AG04449 (cell line): Measurements from ENCODE around the gene ZBTB18.
A peak's percentile ranks its signal among the peaks of the same experiment; 100 is the strongest.

Experiments used
- CTCF ChIA-PET: fragments of 350-600 bp; formaldehyde crosslinking; extraction: SDS; loops from one replicate; lab custom pipeline; 2021; ENCODE audit warnings: antibody characterized with exemption; lab: Yijun Ruan, JAX
- POLR2A ChIA-PET: fragments of 400-600, 350-600 bp; formaldehyde crosslinking; extraction: SDS; loops from one replicate; lab custom pipeline; 2020; ENCODE audit warnings: antibody characterized with exemption, inconsistent platforms; lab: Yijun Ruan, JAX
- DNase-seq: peaks from one replicate; pipeline ENCODE4 v3.0.0-alpha.2; 2010; ENCODE audit warnings: low read depth, low spot score
- H3K4me3 ChIP-seq: 2 replicates; pipeline ENCODE4 v1.5.1; 2011; ENCODE audit warnings: low read depth, mild to moderate bottlenecking, control low read depth, low read length
- TF ChIP-seq, protein P1 (sequence below): IDR thresholded peaks from one replicate; pipeline ENCODE4 v1.5.1; 2011; ENCODE audit warnings: mild to moderate bottlenecking, moderate library complexity, low read length, control low read depth, inconsistent platforms; ENCODE audit not compliant: insufficient read depth; ENCODE audit errors: missing control alignments

Gene ZBTB18

DNA sequence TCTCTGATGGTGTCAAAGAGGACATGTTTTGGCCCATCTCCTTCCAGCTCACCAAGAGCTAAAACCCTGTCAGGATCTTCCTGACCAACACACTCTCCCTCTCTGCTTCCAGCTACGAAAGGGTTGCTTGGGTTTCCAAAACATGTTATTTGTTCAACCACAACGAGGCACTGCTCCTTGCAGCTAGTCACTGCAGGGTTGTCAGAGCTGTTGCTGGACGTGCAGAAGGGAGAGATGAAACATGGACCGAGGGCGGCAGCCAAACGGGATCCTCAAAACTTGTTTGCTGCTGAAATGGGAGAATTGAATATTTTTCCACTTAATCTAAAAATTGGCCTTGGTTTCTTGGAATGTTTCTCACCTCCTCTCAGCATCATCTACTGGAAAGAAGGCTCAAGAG is 12.4 kb downstream of the ZBTB18 start:
- TF ChIP-seq, protein P1, sequence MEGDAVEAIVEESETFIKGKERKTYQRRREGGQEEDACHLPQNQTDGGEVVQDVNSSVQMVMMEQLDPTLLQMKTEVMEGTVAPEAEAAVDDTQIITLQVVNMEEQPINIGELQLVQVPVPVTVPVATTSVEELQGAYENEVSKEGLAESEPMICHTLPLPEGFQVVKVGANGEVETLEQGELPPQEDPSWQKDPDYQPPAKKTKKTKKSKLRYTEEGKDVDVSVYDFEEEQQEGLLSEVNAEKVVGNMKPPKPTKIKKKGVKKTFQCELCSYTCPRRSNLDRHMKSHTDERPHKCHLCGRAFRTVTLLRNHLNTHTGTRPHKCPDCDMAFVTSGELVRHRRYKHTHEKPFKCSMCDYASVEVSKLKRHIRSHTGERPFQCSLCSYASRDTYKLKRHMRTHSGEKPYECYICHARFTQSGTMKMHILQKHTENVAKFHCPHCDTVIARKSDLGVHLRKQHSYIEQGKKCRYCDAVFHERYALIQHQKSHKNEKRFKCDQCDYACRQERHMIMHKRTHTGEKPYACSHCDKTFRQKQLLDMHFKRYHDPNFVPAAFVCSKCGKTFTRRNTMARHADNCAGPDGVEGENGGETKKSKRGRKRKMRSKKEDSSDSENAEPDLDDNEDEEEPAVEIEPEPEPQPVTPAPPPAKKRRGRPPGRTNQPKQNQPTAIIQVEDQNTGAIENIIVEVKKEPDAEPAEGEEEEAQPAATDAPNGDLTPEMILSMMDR = no peak
- H3K4me3 ChIP-seq = no peak overlapping the region
- no peak for DNase-seq
- ChIA-PET POLR2A (no interaction called here), CTCF (interaction anchor here (0.6 to 1.8 kb wide), 4 partner anchors 11 to 719 kb away, joined by 3 to 5 read pairs (median 4); no protein-coding TSS in a partner anchor)

DNA sequence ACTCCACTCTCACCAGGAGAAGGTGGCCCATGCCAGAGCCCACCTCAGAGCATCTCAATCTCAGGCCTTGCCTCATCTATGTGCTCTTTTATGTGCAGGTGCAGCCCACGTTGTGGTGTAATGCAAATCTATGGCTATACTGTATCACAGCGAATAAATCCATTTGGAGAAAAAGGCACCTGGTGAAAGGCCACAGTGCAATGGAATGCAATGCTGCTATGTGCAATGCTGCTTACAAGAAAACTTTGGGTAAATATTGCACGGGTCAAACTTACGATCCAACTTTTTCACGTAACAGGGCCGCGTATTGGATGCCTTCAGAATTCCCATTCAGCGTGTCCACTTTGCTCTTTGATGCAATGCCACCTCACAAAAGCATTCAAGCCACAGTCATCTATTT is 13.5 kb downstream of the ZBTB18 start:
- POLR2A ChIA-PET = no interaction called here

DNA sequence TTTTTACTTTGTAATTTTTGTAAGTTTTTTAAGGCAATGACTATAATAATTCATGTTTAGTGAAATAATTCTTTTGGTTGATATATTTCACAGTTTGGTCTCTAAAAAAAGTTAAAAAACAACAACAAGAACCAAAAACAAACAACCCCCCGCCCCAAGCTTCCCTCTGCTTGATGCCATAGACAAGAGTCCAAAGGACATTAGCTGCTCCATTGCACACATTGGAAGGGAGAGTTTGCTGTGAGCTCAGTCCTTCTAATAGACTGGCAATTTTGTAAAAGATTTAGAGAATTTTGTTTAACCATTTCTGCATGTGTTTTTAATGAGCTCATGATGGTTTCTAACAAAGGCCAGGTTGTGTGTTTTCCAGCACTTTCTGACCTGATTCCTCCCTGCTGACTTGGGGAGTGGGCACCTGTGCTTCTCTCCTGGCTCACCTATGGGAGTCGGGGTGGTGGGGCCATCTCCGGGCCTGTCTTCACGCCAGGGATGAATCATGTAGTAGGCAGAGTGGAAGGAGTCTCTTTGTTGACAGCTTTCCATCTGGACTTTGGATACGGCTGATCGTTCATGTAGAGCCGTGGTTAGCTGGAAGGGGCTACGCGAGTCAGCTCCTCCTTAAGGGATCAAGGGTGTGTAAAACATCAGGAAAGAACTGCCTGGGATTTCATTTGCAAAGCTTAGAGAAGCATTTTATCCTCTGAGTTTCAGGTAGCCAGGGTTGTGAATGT is 14.1 kb downstream of the ZBTB18 start:
- no peak for DNase-seq
- no peak overlapping the region for H3K4me3 ChIP-seq
- POLR2A ChIA-PET = interaction anchor here (0.6 to 1.6 kb wide), 4 partner anchors 16 to 134 kb away, joined by 3 to 5 read pairs (median 4); no protein-coding TSS in a partner anchor
- TF ChIP-seq, protein P1 = no peak
- CTCF ChIA-PET = interaction anchor here (1.2 to 1.6 kb wide), 5 partner anchors 10 to 208 kb away, joined by 3 to 7 read pairs (median 3); no protein-coding TSS in a partner anchor

More for the DNA sequence above, 13.5 kb downstream of the ZBTB18 start:
- no peak for DNase-seq
- TF ChIP-seq, protein P1 = no peak
- no peak overlapping the region for H3K4me3 ChIP-seq
- CTCF ChIA-PET = interaction anchor here (0.8 to 1.6 kb wide), 4 partner anchors 9 to 208 kb away, joined by 3 to 7 read pairs (median 5); no protein-coding TSS in a partner anchor

DNA sequence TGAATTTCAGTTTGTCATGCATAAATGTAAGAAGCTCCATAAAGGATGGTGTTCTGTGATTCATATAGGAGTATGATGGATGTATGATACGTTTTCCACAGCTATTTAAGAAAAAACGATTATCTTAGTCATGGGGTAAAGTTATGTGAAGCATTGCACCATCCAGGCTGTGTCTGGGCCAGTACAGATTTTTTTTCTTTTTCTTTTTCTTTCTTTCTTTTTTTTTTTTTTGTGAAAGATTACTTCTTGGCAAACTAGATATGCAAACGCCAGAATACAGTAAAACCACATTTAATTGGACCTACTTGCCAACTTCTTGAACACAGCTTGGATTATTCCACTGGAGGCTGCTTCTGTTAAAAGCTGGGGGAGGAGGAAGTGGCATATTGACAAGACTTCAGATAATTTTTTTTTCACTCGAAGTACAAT is 14.9 kb downstream of the ZBTB18 start:
- no peak overlapping the region for H3K4me3 ChIP-seq
- DNase-seq = peak; percentile 72
- ChIA-PET POLR2A (interaction anchor here (0.6 to 1.6 kb wide), 4 partner anchors 17 to 135 kb away, joined by 3 to 5 read pairs (median 4); no protein-coding TSS in a partner anchor), CTCF (interaction anchor here (0.5 to 1.6 kb wide), 8 partner anchors 9 to 207 kb away, joined by 3 to 7 read pairs (median 3); no protein-coding TSS in a partner anchor)
- TF ChIP-seq, protein P1 = no peak

DNA sequence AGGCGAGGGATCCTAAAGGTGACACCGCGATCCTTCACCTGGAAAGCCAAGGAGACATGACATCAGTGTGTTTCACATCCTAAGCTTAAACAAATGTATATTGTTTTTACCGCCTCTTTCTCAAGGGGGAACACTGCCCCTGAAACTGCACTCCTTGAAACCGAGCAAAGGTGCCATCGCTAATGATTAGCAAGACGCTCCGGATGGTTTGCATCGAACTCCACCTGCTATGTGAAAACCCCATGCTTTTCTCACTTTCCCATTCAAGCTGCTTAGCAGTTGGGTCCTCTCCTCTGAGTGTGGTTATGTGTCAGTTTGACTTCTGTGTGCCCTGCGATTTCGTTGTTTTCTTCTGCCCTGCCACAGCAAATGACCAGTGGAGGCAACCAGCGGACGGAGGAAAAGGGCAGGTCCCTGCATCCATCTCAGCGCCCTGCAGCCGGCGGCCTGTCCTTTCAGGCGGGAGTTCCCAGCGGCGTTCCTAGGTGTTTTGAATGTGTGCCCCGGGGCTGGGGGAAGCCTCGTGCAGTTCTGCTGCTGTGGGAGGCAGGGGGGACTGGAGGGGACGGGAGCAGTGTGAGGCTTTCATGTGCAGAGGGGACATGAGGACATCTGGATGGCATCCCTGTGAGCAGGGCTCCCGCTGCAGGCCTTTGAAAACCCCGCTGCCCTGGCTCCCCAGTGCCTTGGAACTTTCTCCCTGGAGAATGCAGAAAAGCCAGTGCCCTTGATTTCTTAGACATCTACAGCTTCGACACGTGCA is 16.1 kb downstream of the ZBTB18 start:
- TF ChIP-seq, protein P1 = no peak
- POLR2A ChIA-PET = no interaction called here
- H3K4me3 ChIP-seq = no peak overlapping the region
- DNase-seq = no peak
- CTCF ChIA-PET = interaction anchor here (0.8 to 1.4 kb wide), 2 partner anchors 205 to 206 kb away, joined by 3 read pairs; no protein-coding TSS in a partner anchor
